Astrocyte of the spinal cord (primary cell): ENCODE results near the gene HCST.

ENCODE experiments used
- DNase-seq: peaks from one replicate; pipeline ENCODE4 v3.0.0; 2011; ENCODE audit warnings: low read depth, low spot score
- H3K4me3 ChIP-seq: 2 replicates; pipeline ENCODE4 v1.5.1; 2011; ENCODE audit warnings: low read depth, mild to moderate bottlenecking, low read length, moderate library complexity
- CTCF ChIP-seq: IDR thresholded peaks from 2 replicates; pipeline ENCODE4 v1.5.1; 2012; ENCODE audit warnings: low read depth, mild to moderate bottlenecking, low read length, inconsistent platforms
- in situ Hi-C: cut with HindIII; loops from 2 replicates; pipeline ENCODE4 v1.10.0; 2017; ENCODE audit warnings: low sequenced_read_pairs

HCST gene

GRCh38 chr19:35901854-35902661, at the start of gene HCST:
Gene HCST (plus strand): TSS chr19:35902529. CDS start chr19:35902594, 65 bp downstream.
- TF ChIP-seq CTCF, result no peak
- DNase-seq, result peak; percentile 5
- in situ Hi-C loops, result no loop called here
- peak within 1 kb of the TSS; percentile 24 for H3K4me3 ChIP-seq

GRCh38 chr19:35853038-35853756, 49.1 kb upstream of the HCST start:
- in situ Hi-C loops, result no loop called here
- no peak for TF ChIP-seq CTCF
- H3K4me3 ChIP-seq, result no peak overlapping the region
- no peak for DNase-seq

- TF ChIP-seq CTCF, result no peak
- no peak for DNase-seq
- peak within 1 kb of the TSS; percentile 29 for H3K4me3 ChIP-seq
- in situ Hi-C loops, result no loop called here
Observed at GRCh38 chr19:35856546-35857149, 45.7 kb upstream of the HCST start, which contains the start of gene KIRREL2. Gene KIRREL2 (plus strand): TSS chr19:35856911. CDS start chr19:35857120, 209 bp downstream.

GRCh38 chr19:35858311-35858710, 44.0 kb upstream of the HCST start:
- no peak for TF ChIP-seq CTCF
- in situ Hi-C loops, result no loop called here
- no peak for DNase-seq
- no peak overlapping the region for H3K4me3 ChIP-seq

- no peak overlapping the region for H3K4me3 ChIP-seq
- no peak for DNase-seq
- no peak for TF ChIP-seq CTCF
- in situ Hi-C loops, result no loop called here
Observed at GRCh38 chr19:35859414-35859813, 42.9 kb upstream of the HCST start.

GRCh38 chr19:35860436-35860817, 41.9 kb upstream of the HCST start:
- TF ChIP-seq CTCF, result no peak
- in situ Hi-C loops, result no loop called here
- H3K4me3 ChIP-seq, result no peak overlapping the region
- DNase-seq, result no peak
